ENCODE results near the gene NPIPA1.
"Not testable (repeated sequence)": the region's sequence is repeated elsewhere in the genome, so short reads cannot be mapped to it uniquely, and the experiment has no call there.

NPIPA1 gene

GRCh38 chr16:14928064-14928714, 9.1 kb upstream of the NPIPA1 start:
- POLR2A ChIA-PET, CTCF ChIA-PET: not testable (repeated sequence)
- peak; percentile 6 for DNase-seq (ENCODE audit: extremely low spot score)

- CTCF ChIA-PET, POLR2A ChIA-PET: not testable (repeated sequence)
Observed at GRCh38 chr16:14929176-14929575, 8.1 kb upstream of the NPIPA1 start.

GRCh38 chr16:14930246-14930645, 7.0 kb upstream of the NPIPA1 start:
- DNase-seq (ENCODE audit: extremely low spot score); CTCF ChIA-PET; POLR2A ChIA-PET: not testable (repeated sequence)

More at GRCh38 chr16:14929176-14929575, 8.1 kb upstream of the NPIPA1 start:
- not testable (repeated sequence) for DNase-seq (ENCODE audit: extremely low spot score)

- CTCF ChIA-PET, result not testable (repeated sequence)
Observed at GRCh38 chr16:14930971-14931370, 6.3 kb upstream of the NPIPA1 start.

GRCh38 chr16:14932581-14933375, 4.5 kb upstream of the NPIPA1 start:
- DNase-seq (ENCODE audit: extremely low spot score); POLR2A ChIA-PET; CTCF ChIA-PET: not testable (repeated sequence)

More at GRCh38 chr16:14930971-14931370, 6.3 kb upstream of the NPIPA1 start:
- POLR2A ChIA-PET; DNase-seq (ENCODE audit: extremely low spot score): not testable (repeated sequence)

- CTCF ChIA-PET; DNase-seq (ENCODE audit: extremely low spot score); POLR2A ChIA-PET: not testable (repeated sequence)
Observed at GRCh38 chr16:14937994-14938393, 751 bp downstream of the NPIPA1 start.

- POLR2A ChIA-PET, result not testable (repeated sequence)
Observed at GRCh38 chr16:14942686-14943085, 5.4 kb downstream of the NPIPA1 start.

GRCh38 chr16:14955546-14956231, 18.4 kb downstream of the NPIPA1 start:
- ChIA-PET POLR2A (no interaction called here), CTCF (no interaction called here)
- DNase-seq (ENCODE audit: extremely low spot score), result no peak
- TF ChIP-seq FOXA1 (IDR thresholded peaks at IDR 0.05) (no peak), FOXM1 (IDR thresholded peaks at IDR 0.05; ENCODE audit: borderline replicate concordance) (no peak), BHLHE40 (IDR thresholded peaks at IDR 0.05; ENCODE audit: borderline replicate concordance) (no peak), ZNF384 (IDR thresholded peaks at IDR 0.05) (no peak), LEF1 (IDR thresholded peaks at IDR 0.05; ENCODE audit: borderline replicate concordance) (no peak), PKNOX1 (IDR thresholded peaks at IDR 0.05) (no peak), FOXK2 (IDR thresholded peaks at IDR 0.05) (no peak), SP1 (IDR thresholded peaks at IDR 0.05) (no peak)

More at GRCh38 chr16:14942686-14943085, 5.4 kb downstream of the NPIPA1 start:
- DNase-seq (ENCODE audit: extremely low spot score); CTCF ChIA-PET: not testable (repeated sequence)

GRCh38 chr16:14957576-14958322, 20.5 kb downstream of the NPIPA1 start:
- no peak for DNase-seq (ENCODE audit: extremely low spot score)
- POLR2A ChIA-PET, result no interaction called here
- CTCF ChIA-PET, result interaction anchor here (0.6 kb wide), 1 partner anchor 428 kb away, joined by 4 read pairs; no protein-coding TSS in a partner anchor
- TF ChIP-seq L3MBTL2 (conservative IDR thresholded peaks at IDR 0.05), result no peak
- TF ChIP-seq FOXA1 (IDR thresholded peaks at IDR 0.05), result no peak
- TF ChIP-seq BHLHE40 (IDR thresholded peaks at IDR 0.05; ENCODE audit: borderline replicate concordance), result no peak
- TF ChIP-seq TARDBP (IDR thresholded peaks at IDR 0.05), result no peak
- TF ChIP-seq ARNT (IDR thresholded peaks at IDR 0.05), result no peak
- no peak for TF ChIP-seq PKNOX1 (IDR thresholded peaks at IDR 0.05)
- no peak for TF ChIP-seq ELF4 (IDR thresholded peaks at IDR 0.05)
- no peak for TF ChIP-seq LEF1 (IDR thresholded peaks at IDR 0.05; ENCODE audit: borderline replicate concordance)
- no peak for TF ChIP-seq CTBP1 (IDR thresholded peaks at IDR 0.05; ENCODE audit: borderline replicate concordance)
- no peak for TF ChIP-seq SP1 (IDR thresholded peaks at IDR 0.05)
- TF ChIP-seq HDGF (IDR thresholded peaks at IDR 0.05; ENCODE audit: borderline replicate concordance), result no peak
- no peak for TF ChIP-seq FOXK2 (IDR thresholded peaks at IDR 0.05)
- no peak for TF ChIP-seq ZNF384 (IDR thresholded peaks at IDR 0.05)
